Activated naive CD8-positive, alpha-beta T cell treated with anti-CD3 and anti-CD28 coated beads, Interleukin-2, amount 10 ng/mL, durations not matched to agents 7 days and 5 days (primary cell): ENCODE data around the gene HOXA13. TPM values are rescaled to one million over a fixed set of nuclear protein-coding genes. Genes with fewer than 3 reads are reported as not detected.
A peak's percentile ranks its signal among the peaks of the same experiment; 100 is the strongest.

Source experiments
- ATAC-seq: fragments of 150-1000 bp; cut with Tn5 transposase; one replicate; pipeline ENCODE4 v1.10.0; 2021; ENCODE audit warnings: low read depth, moderate library complexity
- POLR2A ChIA-PET: fragments of 350-600 bp; sonication (Branson Sonifier 250); formaldehyde crosslinking; loops from one replicate; lab custom pipeline; 2021; ENCODE audit warnings: antibody characterized with exemption; lab: Charles Lee
- DNase-seq: peaks from one replicate; pipeline ENCODE4 v3.0.0; 2021
- H3K27ac Mint-ChIP-seq: one replicate; pipeline ENCODE4 v1.8.0; 2022; ENCODE audit warnings: mild to moderate bottlenecking, mixed read lengths
- H3K27me3 Mint-ChIP-seq: one replicate; pipeline ENCODE4 v1.8.0; 2022; ENCODE audit warnings: mild to moderate bottlenecking, moderate library complexity, mixed read lengths
- H3K36me3 Mint-ChIP-seq: one replicate; pipeline ENCODE4 v1.8.0; 2021; ENCODE audit warnings: mild to moderate bottlenecking, mixed read lengths
- H3K4me1 Mint-ChIP-seq: one replicate; pipeline ENCODE4 v1.8.0; 2021; ENCODE audit warnings: mixed read lengths
- H3K4me3 Mint-ChIP-seq: one replicate; pipeline ENCODE4 v1.8.0; 2022; ENCODE audit warnings: mild to moderate bottlenecking, moderate library complexity, mixed read lengths
- H3K9me3 Mint-ChIP-seq: one replicate; pipeline ENCODE4 v1.8.0; 2021; ENCODE audit warnings: mixed read lengths
- total RNA-seq, 2 experiments: library from RNA; stranded (reverse); gene quantifications; one replicate each; pipeline ENCODE4 v1.2.3, GENCODE V29; 2021

Gene HOXA13
- not detected for total RNA-seq

DNA sequence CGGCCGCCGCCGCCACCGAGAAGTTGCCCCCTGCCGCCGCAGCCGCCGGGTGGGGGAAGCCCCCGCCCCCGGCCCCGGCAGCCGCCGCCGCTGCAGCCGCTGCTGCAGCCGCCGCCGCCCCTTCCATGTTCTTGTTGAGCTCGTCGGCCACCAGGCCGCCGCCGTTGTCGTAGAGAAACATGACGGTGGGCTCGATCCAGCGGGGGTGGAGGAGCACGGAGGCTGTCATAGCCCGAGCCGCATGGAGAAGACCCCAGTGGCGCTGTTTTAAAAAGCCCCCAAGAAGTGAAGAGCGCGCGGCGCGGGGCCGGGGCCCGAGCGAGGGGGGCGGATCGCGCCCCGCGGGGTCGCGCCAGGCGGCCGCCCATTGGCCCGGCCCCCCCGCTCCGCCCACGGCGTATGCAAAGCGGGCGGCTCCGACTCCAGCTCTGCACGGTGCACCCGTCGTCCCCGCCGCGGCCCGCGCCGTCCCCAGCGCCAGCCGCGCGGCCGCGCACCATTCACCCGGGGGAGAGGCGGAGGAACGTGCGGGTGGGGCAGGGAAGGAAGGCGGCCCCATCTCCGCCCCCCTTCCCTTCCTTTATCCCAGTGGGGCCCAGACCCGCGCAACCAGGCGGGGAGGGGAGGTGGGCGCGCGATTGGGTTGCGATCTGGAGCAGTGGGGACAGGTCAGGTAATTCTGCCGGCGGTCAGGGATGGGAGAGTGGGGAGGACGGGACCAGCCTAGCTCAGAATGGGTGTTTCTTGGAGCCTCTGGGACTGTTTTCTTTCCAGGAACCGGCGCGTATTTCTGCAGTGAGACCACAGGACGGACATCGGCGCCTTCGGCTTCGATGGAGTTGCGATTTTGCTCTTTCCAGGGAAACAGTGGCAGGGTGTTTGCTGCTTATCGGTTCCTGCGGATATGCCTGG is at the start of gene HOXA13:
TSS of gene HOXA13 (minus strand) at position 243 of the 912 bp plus-strand sequence. CDS start at position 229, 14 bp downstream.
- Mint-ChIP-seq H3K36me3 (peaks cover 2% of the 10 kb centered on the region), H3K27ac (peak within 1 kb of the TSS; percentile 30), H3K27me3 (peaks cover 85% of the 10 kb centered on the region), H3K4me1 (peaks cover 25% of the 10 kb centered on the region), H3K9me3 (no peaks in the 10 kb centered on the region), H3K4me3 (peak within 1 kb of the TSS; percentile 70)
- DNase-seq (peak; percentile 47), ATAC-seq (peak; percentile 46)
- POLR2A ChIA-PET = interaction anchor here (0.6 kb wide), 1 partner anchor 608 kb away, joined by 3 read pairs; no protein-coding TSS in a partner anchor

DNA sequence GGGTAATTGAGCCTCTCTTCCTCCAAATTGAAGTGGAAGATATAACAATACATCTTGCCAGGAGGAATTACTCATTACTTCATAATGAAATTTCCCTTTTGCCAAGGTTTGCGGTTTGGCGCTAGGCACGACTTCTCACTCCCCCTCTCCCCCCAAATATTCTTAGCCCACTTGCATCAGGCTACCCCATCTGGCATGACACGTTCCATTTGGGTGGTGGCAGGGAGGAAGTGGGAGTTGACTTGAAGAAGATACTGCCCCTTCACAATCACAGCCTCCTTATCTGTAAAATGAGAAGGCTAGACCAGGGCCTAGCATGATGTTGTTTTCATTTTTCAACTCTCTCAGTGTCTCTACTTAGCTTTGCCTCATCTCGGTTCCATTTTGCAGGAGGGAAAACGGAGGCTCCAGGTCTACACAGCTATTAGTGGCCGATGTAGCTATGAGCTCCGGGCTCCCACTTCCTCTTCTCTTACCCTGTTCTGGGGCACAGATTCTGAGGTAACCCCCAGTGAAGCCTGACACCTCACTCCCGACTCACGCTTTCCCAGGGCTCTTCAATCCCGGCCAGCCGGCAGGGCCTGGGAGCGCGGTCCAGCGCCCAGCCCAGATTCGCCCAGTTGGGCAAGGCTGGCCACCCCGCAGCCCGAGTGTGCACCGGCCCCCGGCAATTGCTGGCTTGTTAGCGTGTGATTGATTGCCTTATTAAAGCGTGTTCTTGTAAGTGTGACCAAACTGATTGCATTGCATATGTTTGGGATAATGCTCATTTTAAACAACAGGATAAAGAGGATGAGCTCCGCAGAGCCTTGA is 49.2 kb upstream of the HOXA13 start:
- POLR2A ChIA-PET = interaction anchor here (0.6 kb wide), 1 partner anchor 382 kb away, joined by 4 read pairs; no protein-coding TSS in a partner anchor
- no peak for ATAC-seq
- Mint-ChIP-seq H3K4me1 (peaks cover 3% of the 10 kb centered on the region), H3K27ac (no peak overlapping the region), H3K9me3 (peaks cover 4% of the 10 kb centered on the region), H3K36me3 (no peaks in the 10 kb centered on the region), H3K4me3 (no peak overlapping the region), H3K27me3 (peaks cover 91% of the 10 kb centered on the region)
- DNase-seq = no peak

DNA sequence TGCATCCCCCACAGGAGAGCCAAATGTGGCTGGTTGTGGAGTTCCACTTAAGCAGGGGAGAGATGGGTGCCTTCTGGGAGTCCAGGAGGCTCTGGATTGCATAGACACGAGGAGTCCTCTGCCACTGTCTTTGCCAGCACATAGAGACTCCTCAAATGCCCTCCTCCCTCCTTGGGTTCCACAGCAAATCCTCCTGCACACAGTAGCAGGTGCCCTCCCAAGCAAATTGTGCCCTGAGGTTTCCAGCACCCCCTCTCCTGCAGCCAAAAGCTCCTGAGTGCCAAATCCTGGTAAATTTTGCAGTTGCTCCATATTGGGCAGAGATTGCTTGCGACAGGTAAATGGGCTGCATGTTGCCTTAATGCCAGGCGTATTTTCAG is 48.5 kb upstream of the HOXA13 start:
- DNase-seq (no peak), ATAC-seq (no peak)
- H3K27me3 Mint-ChIP-seq = peaks cover 92% of the 10 kb centered on the region
- no peaks in the 10 kb centered on the region for H3K36me3 Mint-ChIP-seq
- POLR2A ChIA-PET = no interaction called here
- peaks cover 4% of the 10 kb centered on the region for H3K4me1 Mint-ChIP-seq
- H3K4me3 Mint-ChIP-seq = no peak overlapping the region
- H3K27ac Mint-ChIP-seq = no peak overlapping the region
- peaks cover 4% of the 10 kb centered on the region for H3K9me3 Mint-ChIP-seq

DNA sequence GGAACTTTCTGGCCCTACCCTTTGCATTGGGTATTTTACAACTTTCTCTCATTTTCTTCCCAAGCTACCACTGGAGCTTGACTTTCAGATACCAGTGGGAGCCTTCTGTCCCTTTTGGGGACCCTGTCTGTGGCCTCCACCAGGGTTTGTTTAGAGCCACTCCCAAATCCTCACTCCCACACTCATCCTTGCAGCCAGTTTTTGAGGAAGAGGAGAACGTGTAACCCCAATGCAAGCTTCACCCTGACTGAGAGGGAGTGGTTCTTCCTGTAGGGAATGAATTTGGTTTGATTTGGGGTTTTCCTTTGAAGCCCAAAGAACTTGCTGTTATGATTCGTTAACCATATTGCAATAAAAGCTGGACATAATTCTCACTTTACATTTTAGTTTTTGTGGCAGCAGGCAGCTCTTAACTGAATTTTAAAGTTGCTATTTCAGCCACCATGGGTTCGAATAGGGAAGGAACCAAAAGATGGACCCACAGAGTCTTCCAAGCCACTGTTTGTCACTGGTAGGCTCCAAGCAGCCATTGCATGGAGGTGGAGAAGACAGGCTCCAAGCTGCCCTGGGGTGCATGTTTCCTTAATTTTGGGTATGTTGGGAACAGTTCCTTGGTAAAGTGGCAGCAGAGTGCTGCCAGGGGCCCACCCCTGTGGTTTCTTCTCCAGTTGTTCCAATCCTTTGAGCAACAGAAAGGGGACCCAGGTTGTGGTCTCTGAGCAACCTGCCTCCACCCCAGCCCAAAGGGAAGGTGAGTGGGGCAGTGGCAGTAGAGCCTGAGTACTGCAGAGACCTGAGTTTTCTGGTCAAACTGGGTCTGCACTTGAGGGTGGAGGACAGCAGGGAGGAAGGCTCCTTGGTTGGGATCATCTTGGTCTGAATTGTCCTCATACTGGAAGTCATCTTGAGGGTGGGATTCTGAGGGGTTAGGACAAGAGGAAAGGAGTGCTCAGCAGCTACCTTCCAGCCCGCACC is 47.8 kb upstream of the HOXA13 start:
- H3K36me3 Mint-ChIP-seq = no peaks in the 10 kb centered on the region
- peaks cover 88% of the 10 kb centered on the region for H3K27me3 Mint-ChIP-seq
- peaks cover 4% of the 10 kb centered on the region for H3K4me1 Mint-ChIP-seq
- ATAC-seq (no peak), DNase-seq (no peak)
- POLR2A ChIA-PET = no interaction called here
- no peak overlapping the region for H3K27ac Mint-ChIP-seq
- H3K4me3 Mint-ChIP-seq = no peak overlapping the region
- peaks cover 4% of the 10 kb centered on the region for H3K9me3 Mint-ChIP-seq

DNA sequence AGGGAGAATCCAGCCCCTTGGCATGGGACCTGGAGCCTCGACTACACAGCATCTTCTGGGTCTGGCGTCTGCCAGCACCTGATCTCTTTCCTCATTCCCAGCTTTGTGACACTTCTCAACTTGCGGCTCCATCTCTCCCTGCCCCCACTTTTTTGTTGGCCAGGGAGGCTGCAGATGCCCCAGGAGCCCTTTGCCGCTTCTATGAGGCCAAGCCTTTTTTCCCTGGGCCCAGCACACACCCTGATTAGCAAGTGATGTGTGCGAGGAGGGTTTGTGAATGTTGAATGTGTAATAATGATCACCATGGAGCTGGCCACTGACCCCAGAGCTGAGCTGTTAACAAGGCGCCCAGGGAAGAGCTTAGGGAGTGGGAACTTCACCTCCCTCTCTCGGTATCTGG is 47.1 kb upstream of the HOXA13 start:
- Mint-ChIP-seq H3K27me3 (peaks cover 88% of the 10 kb centered on the region), H3K4me3 (no peak overlapping the region), H3K4me1 (peaks cover 9% of the 10 kb centered on the region), H3K27ac (no peak overlapping the region), H3K9me3 (peaks cover 4% of the 10 kb centered on the region), H3K36me3 (no peaks in the 10 kb centered on the region)
- ATAC-seq (no peak), DNase-seq (no peak)
- POLR2A ChIA-PET = no interaction called here

DNA sequence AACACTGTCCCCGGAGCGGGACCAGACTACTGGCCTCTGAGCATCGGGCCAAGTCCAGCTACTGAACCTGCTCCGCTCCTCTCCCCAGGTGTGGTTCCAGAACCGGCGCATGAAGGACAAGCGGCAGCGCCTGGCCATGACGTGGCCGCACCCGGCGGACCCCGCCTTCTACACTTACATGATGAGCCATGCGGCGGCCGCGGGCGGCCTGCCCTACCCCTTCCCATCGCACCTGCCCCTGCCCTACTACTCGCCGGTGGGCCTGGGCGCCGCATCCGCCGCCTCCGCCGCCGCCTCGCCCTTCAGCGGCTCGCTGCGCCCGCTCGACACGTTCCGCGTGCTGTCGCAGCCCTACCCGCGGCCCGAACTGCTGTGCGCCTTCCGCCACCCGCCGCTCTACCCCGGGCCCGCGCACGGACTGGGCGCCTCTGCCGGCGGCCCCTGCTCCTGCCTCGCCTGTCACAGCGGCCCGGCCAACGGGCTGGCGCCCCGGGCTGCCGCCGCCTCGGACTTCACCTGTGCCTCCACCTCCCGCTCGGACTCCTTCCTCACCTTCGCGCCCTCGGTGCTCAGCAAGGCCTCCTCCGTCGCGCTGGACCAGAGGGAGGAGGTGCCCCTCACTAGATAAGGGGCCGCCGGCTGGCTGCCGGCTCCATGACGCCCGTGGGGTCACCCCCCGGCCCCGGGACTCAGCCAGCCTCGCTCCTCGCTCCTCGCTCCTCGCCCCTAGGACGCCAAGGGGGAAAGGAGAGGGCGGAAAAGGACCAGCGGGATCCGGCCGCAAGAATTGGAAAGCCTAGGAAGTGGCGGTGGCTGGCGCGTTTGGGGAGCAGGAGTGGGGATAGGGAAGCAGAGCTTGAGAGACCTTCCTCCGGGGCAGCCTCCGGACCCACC is 46.2 kb upstream of the HOXA13 start:
- DNase-seq = no peak
- Mint-ChIP-seq H3K4me1 (peaks cover 12% of the 10 kb centered on the region), H3K27me3 (peaks cover 95% of the 10 kb centered on the region), H3K36me3 (no peaks in the 10 kb centered on the region), H3K27ac (peak overlapping the region; percentile 38), H3K4me3 (no peak overlapping the region), H3K9me3 (peaks cover 4% of the 10 kb centered on the region)
- no peak for ATAC-seq
- POLR2A ChIA-PET = no interaction called here

DNA sequence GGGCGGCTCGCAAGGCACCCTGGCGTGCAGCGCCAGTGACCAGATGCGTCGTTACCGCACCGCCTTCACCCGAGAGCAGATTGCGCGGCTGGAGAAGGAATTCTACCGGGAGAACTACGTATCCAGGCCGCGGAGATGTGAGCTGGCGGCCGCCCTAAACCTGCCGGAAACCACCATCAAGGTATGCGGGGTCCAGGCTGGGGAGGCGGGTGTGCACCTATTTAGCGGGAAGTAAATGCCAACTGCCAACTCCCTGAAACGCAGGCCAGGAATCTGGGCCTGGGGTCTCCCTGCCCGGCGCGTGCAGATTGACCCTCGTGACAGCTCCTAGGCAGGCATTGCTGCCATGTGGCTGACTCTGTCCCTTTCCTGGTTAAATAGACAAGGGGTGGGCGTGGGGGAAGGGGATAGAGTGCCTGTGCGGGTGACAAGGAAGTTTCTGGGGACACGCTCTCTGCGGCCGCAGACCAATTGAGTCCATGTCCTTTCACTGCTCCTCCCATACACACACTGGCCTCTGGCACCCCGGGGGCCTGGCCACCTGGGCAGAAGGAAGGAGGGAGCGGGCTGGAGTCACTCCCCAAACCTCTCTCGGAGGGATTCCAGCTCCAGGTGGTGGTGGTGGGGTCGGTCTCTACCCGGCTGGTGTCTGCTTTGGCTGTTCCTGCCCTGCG is 45.4 kb upstream of the HOXA13 start:
- ATAC-seq (no peak), DNase-seq (no peak)
- Mint-ChIP-seq H3K4me3 (no peak overlapping the region), H3K27me3 (peaks cover 95% of the 10 kb centered on the region), H3K9me3 (peaks cover 4% of the 10 kb centered on the region), H3K36me3 (no peaks in the 10 kb centered on the region), H3K4me1 (peaks cover 12% of the 10 kb centered on the region), H3K27ac (no peak overlapping the region)
- POLR2A ChIA-PET = no interaction called here

DNA sequence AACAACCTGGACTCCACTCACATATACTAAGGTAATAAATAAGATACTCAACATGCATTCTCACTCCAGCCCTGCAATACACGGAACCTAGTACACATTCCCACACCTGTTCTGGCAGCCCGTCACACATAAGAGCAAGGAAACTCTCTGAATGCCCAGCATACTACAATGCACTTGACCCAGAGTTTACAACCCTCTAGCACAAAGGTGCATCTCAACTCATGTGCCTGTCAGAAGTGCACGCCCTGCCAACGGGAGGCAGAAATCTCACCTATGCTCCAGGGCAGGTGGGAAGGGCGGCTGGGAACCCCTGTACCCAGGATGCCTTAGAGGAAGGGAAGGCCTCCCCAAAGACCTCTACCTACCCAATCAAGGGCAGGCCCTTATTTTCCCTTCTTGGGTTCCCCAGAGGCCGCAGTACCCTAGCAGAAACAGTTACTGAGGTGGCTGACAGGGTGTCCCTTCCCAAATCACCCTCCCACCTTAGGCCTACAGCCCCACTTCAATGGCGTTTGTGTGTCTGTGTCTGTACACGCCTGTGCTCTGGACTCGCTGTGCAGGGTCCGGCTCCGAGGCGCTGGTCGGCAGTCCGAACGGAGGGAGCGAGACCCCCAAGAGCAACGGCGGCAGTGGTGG is 44.7 kb upstream of the HOXA13 start:
- POLR2A ChIA-PET = no interaction called here
- ATAC-seq = no peak
- Mint-ChIP-seq H3K4me1 (peaks cover 15% of the 10 kb centered on the region), H3K36me3 (no peaks in the 10 kb centered on the region), H3K4me3 (no peak overlapping the region), H3K27me3 (peaks cover 94% of the 10 kb centered on the region), H3K9me3 (no peaks in the 10 kb centered on the region), H3K27ac (peak overlapping the region; percentile 45)
- DNase-seq = no peak

DNA sequence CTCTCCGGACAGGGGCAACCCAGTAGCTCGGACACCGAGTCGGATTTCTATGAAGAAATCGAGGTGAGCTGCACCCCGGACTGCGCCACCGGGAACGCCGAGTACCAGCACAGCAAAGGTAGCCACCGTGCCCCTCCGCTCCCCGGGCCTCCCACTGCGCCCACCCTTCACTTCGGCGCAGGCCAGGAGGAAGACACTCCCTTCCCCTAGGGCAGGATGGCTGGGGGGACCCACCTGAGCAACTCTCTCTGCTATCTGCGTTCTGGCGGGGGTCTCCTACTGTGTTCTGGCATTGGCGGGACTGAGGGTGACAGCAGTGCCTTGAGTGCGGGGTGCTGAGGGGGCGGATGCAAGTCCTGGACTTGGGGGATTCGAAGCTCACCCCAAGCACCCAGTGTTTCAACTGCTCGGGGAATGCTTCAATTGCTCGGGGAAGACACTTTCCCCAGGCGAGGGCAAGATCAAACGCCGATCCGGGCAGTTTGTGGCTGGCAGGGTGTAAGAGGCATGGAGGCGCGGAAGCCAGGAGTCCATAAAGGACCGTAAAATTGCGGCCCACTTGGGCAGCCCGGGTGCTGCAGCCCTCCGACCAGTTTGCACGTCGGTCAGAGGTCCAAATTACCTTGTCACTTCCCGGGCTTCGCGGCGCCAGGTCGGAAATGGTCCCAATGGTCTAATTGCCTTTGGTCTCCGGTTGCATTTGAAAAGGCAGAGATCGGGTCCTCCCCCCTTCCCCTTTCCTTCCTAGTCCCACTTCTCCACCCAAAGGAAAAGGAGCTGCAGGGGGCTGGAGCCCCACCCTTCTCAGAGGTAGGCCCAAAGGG is 43.7 kb upstream of the HOXA13 start:
- DNase-seq (no peak), ATAC-seq (no peak)
- Mint-ChIP-seq H3K9me3 (no peaks in the 10 kb centered on the region), H3K4me1 (peaks cover 15% of the 10 kb centered on the region), H3K36me3 (no peaks in the 10 kb centered on the region), H3K27ac (peak overlapping the region; percentile 5), H3K27me3 (peaks cover 91% of the 10 kb centered on the region), H3K4me3 (peak overlapping the region; percentile 29)
- POLR2A ChIA-PET = no interaction called here

DNA sequence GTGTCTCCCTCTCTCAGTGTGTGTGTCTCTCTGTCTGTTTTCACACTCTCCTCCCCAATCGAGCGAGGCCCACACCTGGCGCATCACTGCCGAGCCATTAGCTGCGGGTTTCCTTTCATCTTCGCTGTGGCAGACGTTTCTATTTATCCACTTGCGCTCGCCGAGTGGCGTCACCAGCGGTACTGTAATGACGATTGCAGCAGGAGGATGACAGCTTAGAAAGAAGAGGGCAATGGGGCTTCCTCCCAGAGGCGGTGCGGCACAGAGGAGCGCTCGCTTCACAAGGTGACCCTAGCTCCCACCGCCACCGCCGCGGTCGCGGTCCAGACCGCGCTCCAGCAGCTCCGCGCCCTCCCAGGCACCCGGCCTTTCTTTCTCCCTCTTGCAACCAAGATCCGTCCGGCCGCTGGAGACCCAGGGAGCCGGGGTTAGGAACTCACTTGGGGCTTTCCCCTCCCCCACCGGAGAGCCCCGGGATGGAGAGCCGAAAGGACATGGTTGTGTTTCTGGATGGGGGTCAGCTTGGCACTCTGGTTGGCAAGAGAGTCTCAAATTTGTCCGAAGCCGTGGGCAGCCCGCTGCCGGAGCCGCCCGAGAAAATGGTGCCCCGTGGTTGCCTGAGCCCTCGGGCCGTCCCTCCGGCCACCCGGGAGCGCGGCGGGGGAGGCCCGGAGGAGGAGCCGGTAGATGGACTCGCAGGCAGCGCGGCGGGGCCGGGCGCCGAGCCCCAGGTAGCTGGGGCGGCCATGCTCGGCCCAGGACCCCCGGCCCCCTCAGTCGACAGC is 42.9 kb upstream of the HOXA13 start, which contains the start of gene EVX1:
TSS of gene EVX1 (plus strand) at position 248 of the 785 bp plus-strand sequence. CDS start at position 477, 229 bp downstream.
- H3K27ac Mint-ChIP-seq = peak within 1 kb of the TSS; percentile 50
- no peaks in the 10 kb centered on the region for H3K9me3 Mint-ChIP-seq
- H3K27me3 Mint-ChIP-seq = peaks cover 91% of the 10 kb centered on the region
- ATAC-seq (no peak), DNase-seq (no peak)
- H3K4me1 Mint-ChIP-seq = peaks cover 15% of the 10 kb centered on the region
- H3K36me3 Mint-ChIP-seq = no peaks in the 10 kb centered on the region
- H3K4me3 Mint-ChIP-seq = peak within 1 kb of the TSS; percentile 55
- POLR2A ChIA-PET = no interaction called here
